Mesenchymal stem cell (in vitro differentiated cells and primary cell): ENCODE measurements around the gene MAP4K3.

Experiments used
- DNase-seq: peaks from one replicate; pipeline ENCODE4 v3.0.0-alpha.2; 2013
- H2AFZ ChIP-seq: one replicate; pipeline ENCODE4 v1.6.1; 2013; ENCODE audit warnings: low read depth, mild to moderate bottlenecking, control low read depth, inconsistent platforms, low read length, moderate library complexity
- H2AK5ac ChIP-seq: 2 replicates; pipeline ENCODE4 v1.6.1; 2013; ENCODE audit warnings: low read length, moderate library complexity, mild to moderate bottlenecking, inconsistent platforms; ENCODE audit not compliant: severe bottlenecking
- H2BK120ac ChIP-seq: one replicate; pipeline ENCODE4 v1.6.1; 2013; ENCODE audit warnings: low read depth, mild to moderate bottlenecking, inconsistent platforms, low read length, moderate library complexity
- H2BK12ac ChIP-seq, 2 experiments: one replicate each; pipeline ENCODE4 v1.6.1; 2013; ENCODE audit warnings: inconsistent platforms in 2 of 2, low read length in 2 of 2, mild to moderate bottlenecking in 2 of 2, moderate library complexity in 2 of 2, control low read depth in 1 of 2
- H2BK15ac ChIP-seq: one replicate; pipeline ENCODE4 v1.6.1; 2013; ENCODE audit warnings: mild to moderate bottlenecking, low read depth, inconsistent platforms; ENCODE audit not compliant: poor library complexity, severe bottlenecking
- H2BK5ac ChIP-seq: 2 replicates; pipeline ENCODE4 v1.6.1; 2013; ENCODE audit warnings: low read depth, mild to moderate bottlenecking, low read length, control low read depth, inconsistent platforms; ENCODE audit not compliant: poor library complexity, severe bottlenecking
- H3K14ac ChIP-seq, 2 experiments: one replicate each; pipeline ENCODE4 v1.6.1; 2013; ENCODE audit warnings: inconsistent platforms in 2 of 2, low read length in 2 of 2, control low read depth in 1 of 2, mild to moderate bottlenecking in 1 of 2, moderate library complexity in 1 of 2
- H3K18ac ChIP-seq, 2 experiments: one replicate each; pipeline ENCODE4 v1.6.1; 2013; ENCODE audit warnings: inconsistent platforms in 2 of 2, low read length in 2 of 2, control low read depth in 1 of 2, low read depth in 1 of 2, mild to moderate bottlenecking in 1 of 2
- H3K23ac ChIP-seq, 2 experiments: one replicate each; pipeline ENCODE4 v1.6.1; 2013; ENCODE audit warnings: inconsistent platforms in 2 of 2, low read length in 2 of 2, mild to moderate bottlenecking in 2 of 2, moderate library complexity in 2 of 2, control low read depth in 1 of 2
- H3K27ac ChIP-seq: 2 replicates; pipeline ENCODE4 v1.5.1; 2013; ENCODE audit warnings: mild to moderate bottlenecking, moderate library complexity, low read length, control low read depth, inconsistent platforms; ENCODE audit not compliant: poor library complexity, severe bottlenecking
- H3K27me3 ChIP-seq, 2 experiments: 2 replicates each; pipeline versions ENCODE4 v1.6.1 to v1.7.0; 2013; ENCODE audit warnings: low read length in 2 of 2, mild to moderate bottlenecking in 2 of 2, moderate library complexity in 2 of 2, control low read depth in 1 of 2, inconsistent platforms in 1 of 2; ENCODE audit not compliant: control insufficient read depth in 1 of 2, insufficient read depth in 1 of 2
- H3K36me3 ChIP-seq, 2 experiments: 2 replicates each; pipeline versions ENCODE4 v1.6.1 to v1.7.0; 2013; ENCODE audit warnings: low read length in 2 of 2, control low read depth in 1 of 2, inconsistent platforms in 1 of 2, low read depth in 1 of 2, mild to moderate bottlenecking in 1 of 2; ENCODE audit not compliant: insufficient read depth in 2 of 2, control insufficient read depth in 1 of 2
- H3K4ac ChIP-seq, 2 experiments: one replicate each; pipeline ENCODE4 v1.6.1; 2013; ENCODE audit warnings: inconsistent platforms in 2 of 2, low read length in 2 of 2, mild to moderate bottlenecking in 2 of 2, moderate library complexity in 2 of 2, control low read depth in 1 of 2, low read depth in 1 of 2
- H3K4me1 ChIP-seq: 2 replicates; pipeline ENCODE4 v1.6.1; 2013; ENCODE audit warnings: low read depth, low read length, control low read depth; ENCODE audit not compliant: control insufficient read depth, insufficient read depth
- H3K4me2 ChIP-seq: 2 replicates; pipeline ENCODE4 v1.6.1; 2013; ENCODE audit warnings: low read length, mild to moderate bottlenecking, inconsistent platforms; ENCODE audit not compliant: poor library complexity, severe bottlenecking
- H3K4me3 ChIP-seq, 2 experiments: 2 replicates each; pipeline versions ENCODE4 v1.5.1 to v1.7.0; 2013; ENCODE audit warnings: low read length in 2 of 2, mild to moderate bottlenecking in 2 of 2, control low read depth in 1 of 2, low read depth in 1 of 2; ENCODE audit not compliant: insufficient read depth in 1 of 2
- H3K79me1 ChIP-seq: replicated peaks from 2 replicates; pipeline ENCODE4 v1.6.1; 2013; ENCODE audit warnings: mild to moderate bottlenecking, control low read depth, low read length, inconsistent platforms; ENCODE audit not compliant: poor library complexity, severe bottlenecking
- H3K9ac ChIP-seq: 2 replicates; pipeline ENCODE4 v1.7.0; 2013; ENCODE audit warnings: mild to moderate bottlenecking, low read length, moderate library complexity
- H3K9me3 ChIP-seq: 2 replicates; pipeline ENCODE4 v1.7.0; 2013; ENCODE audit warnings: mild to moderate bottlenecking, low read length; ENCODE audit not compliant: control insufficient read depth
- H4K8ac ChIP-seq: one replicate; pipeline ENCODE4 v1.6.1; 2013; ENCODE audit warnings: inconsistent platforms, mild to moderate bottlenecking, low read length, moderate library complexity
- H4K91ac ChIP-seq: one replicate; pipeline ENCODE4 v1.6.1; 2013; ENCODE audit warnings: mild to moderate bottlenecking, low read length, inconsistent platforms
- WGBS: methylation state at CpG from one replicate; pipeline ENCODE4 v1.1.7; 2013; ENCODE audit warnings: mixed read lengths; 5-methylcytosine and 5-hydroxymethylcytosine counted together

MAP4K3 gene

GRCh38 chr2:39373181-39373802 is 63.8 kb downstream of the MAP4K3 start:
- H2BK12ac ChIP-seq = no peak overlapping the region
- no peak overlapping the region for H2AFZ ChIP-seq
- H2AK5ac ChIP-seq = no peak overlapping the region
- no peak overlapping the region for H3K4me3 ChIP-seq
- WGBS = 100% methylated on average over 1 of the region's 2 CpGs
- H3K36me3 ChIP-seq = peaks cover 2 to 35% of the 10 kb centered on the region in 2 experiments
- no peak overlapping the region for H3K18ac ChIP-seq
- H3K27ac ChIP-seq = no peak overlapping the region
- H3K4me1 ChIP-seq = no peaks in the 10 kb centered on the region
- peaks cover 9% of the 10 kb centered on the region for H3K9me3 ChIP-seq
- H3K79me1 ChIP-seq = peaks cover 9% of the 10 kb centered on the region
- H2BK15ac ChIP-seq = no peak overlapping the region
- H3K23ac ChIP-seq = no peak overlapping the region
- H2BK120ac ChIP-seq = no peak overlapping the region
- H4K91ac ChIP-seq = no peak overlapping the region
- no peak overlapping the region for H4K8ac ChIP-seq
- no peak overlapping the region for H3K4ac ChIP-seq
- no peak for DNase-seq
- H3K27me3 ChIP-seq = no peaks in the 10 kb centered on the region
- no peak overlapping the region for H2BK5ac ChIP-seq
- no peak overlapping the region for H3K4me2 ChIP-seq
- H3K9ac ChIP-seq = no peak overlapping the region
- H3K14ac ChIP-seq = no peak overlapping the region

GRCh38 chr2:39370101-39370500 is 67.0 kb downstream of the MAP4K3 start:
- Histone ChIP-seq H2BK12ac (no peak overlapping the region), H3K4me2 (no peak overlapping the region), H3K9ac (no peak overlapping the region), H3K9me3 (no peaks in the 10 kb centered on the region), H3K23ac (no peak overlapping the region), H3K18ac (no peak overlapping the region), H2AFZ (no peak overlapping the region), H3K4me1 (no peaks in the 10 kb centered on the region), H3K79me1 (peaks cover 14% of the 10 kb centered on the region), H2BK120ac (no peak overlapping the region), H3K4ac (no peak overlapping the region), H3K14ac (no peak overlapping the region), H3K36me3 (peaks cover 3 to 34% of the 10 kb centered on the region in 2 experiments), H2AK5ac (no peak overlapping the region), H4K91ac (no peak overlapping the region), H3K4me3 (no peak overlapping the region), H2BK15ac (no peak overlapping the region), H3K27me3 (no peaks in the 10 kb centered on the region), H3K27ac (no peak overlapping the region), H2BK5ac (no peak overlapping the region), H4K8ac (no peak overlapping the region)
- DNase-seq = peak; percentile 27
- 100% methylated on average over 2 of the region's 2 CpGs for WGBS

GRCh38 chr2:39368846-39369245 is 68.2 kb downstream of the MAP4K3 start:
- DNase-seq = no peak
- H2BK12ac ChIP-seq = no peak overlapping the region
- H2BK5ac ChIP-seq = no peak overlapping the region
- H2BK120ac ChIP-seq = no peak overlapping the region
- H4K91ac ChIP-seq = no peak overlapping the region
- no peaks in the 10 kb centered on the region for H3K9me3 ChIP-seq
- H2AFZ ChIP-seq = no peak overlapping the region
- no peak overlapping the region for H3K23ac ChIP-seq
- H3K14ac ChIP-seq = no peak overlapping the region
- H3K9ac ChIP-seq = no peak overlapping the region
- H3K4me3 ChIP-seq = no peak overlapping the region
- WGBS = 83% methylated on average over 3 of the region's 3 CpGs
- no peak overlapping the region for H3K18ac ChIP-seq
- H3K27ac ChIP-seq = no peak overlapping the region
- no peak overlapping the region for H2AK5ac ChIP-seq
- H3K27me3 ChIP-seq = no peaks in the 10 kb centered on the region
- no peak overlapping the region for H2BK15ac ChIP-seq
- peaks cover 15% of the 10 kb centered on the region for H3K79me1 ChIP-seq
- peaks cover 3 to 34% of the 10 kb centered on the region in 2 experiments for H3K36me3 ChIP-seq
- H4K8ac ChIP-seq = no peak overlapping the region
- H3K4me2 ChIP-seq = no peak overlapping the region
- H3K4me1 ChIP-seq = no peaks in the 10 kb centered on the region
- peak overlapping the region in 1 of 2 experiments; percentile 37 for H3K4ac ChIP-seq

- H3K14ac ChIP-seq = no peak overlapping the region
- no peak overlapping the region for H2BK15ac ChIP-seq
- H3K4me2 ChIP-seq = no peak overlapping the region
Observed at GRCh38 chr2:39368376-39368775, 68.7 kb downstream of the MAP4K3 start.

More at GRCh38 chr2:39368376-39368775, 68.7 kb downstream of the MAP4K3 start:
- Histone ChIP-seq H3K27ac (no peak overlapping the region), H3K18ac (no peak overlapping the region), H3K36me3 (peaks cover 3 to 30% of the 10 kb centered on the region in 2 experiments), H3K27me3 (no peaks in the 10 kb centered on the region), H2BK120ac (no peak overlapping the region), H3K4me1 (no peaks in the 10 kb centered on the region), H2BK12ac (no peak overlapping the region), H2BK5ac (no peak overlapping the region), H2AFZ (no peak overlapping the region), H4K8ac (no peak overlapping the region), H4K91ac (no peak overlapping the region), H3K4ac (no peak overlapping the region), H2AK5ac (no peak overlapping the region), H3K9ac (no peak overlapping the region), H3K23ac (no peak overlapping the region), H3K79me1 (peaks cover 13% of the 10 kb centered on the region), H3K4me3 (no peak overlapping the region), H3K9me3 (no peaks in the 10 kb centered on the region)
- DNase-seq = no peak
- WGBS = 86% methylated on average over 1 of the region's 3 CpGs
